NK-92 (cell line): ENCODE data around the gene LNPK.
"Not testable (repeated sequence)": the region's sequence is repeated elsewhere in the genome, so short reads cannot be mapped to it uniquely, and the experiment has no call there.

Experiments used
- DNase-seq: peaks from one replicate; lab custom pipeline; 2025; ENCODE audit not compliant: unreplicated experiment; lab: John Stamatoyannopoulos, UW

The LNPK gene

DNA sequence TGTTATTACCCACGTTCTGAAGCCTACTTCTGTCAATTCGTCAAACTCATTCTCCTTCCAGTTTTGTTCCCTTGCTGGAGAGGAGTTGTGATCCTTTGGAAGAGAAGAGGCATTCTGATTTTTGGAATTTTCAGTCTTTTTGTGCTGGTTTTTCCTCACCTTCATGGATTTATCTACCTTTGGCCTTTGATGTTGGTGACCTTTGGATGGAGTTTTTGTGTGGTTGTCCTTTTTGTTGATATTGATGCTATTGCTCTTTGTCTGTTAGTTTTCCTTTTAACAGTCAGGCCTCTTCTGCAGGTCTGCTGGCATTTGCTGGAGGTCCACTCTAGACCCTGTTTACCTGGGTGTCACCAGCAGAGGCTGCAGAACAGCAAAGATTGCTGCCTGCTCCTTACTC is 88.8 kb downstream of the LNPK start:
- not testable (repeated sequence) for DNase-seq

- no peak for DNase-seq
Observed at GRCh38 chr2:175904035-175904434, 98.0 kb downstream of the LNPK start.

GRCh38 chr2:175903384-175903936 is 98.6 kb downstream of the LNPK start:
- no peak for DNase-seq

DNA sequence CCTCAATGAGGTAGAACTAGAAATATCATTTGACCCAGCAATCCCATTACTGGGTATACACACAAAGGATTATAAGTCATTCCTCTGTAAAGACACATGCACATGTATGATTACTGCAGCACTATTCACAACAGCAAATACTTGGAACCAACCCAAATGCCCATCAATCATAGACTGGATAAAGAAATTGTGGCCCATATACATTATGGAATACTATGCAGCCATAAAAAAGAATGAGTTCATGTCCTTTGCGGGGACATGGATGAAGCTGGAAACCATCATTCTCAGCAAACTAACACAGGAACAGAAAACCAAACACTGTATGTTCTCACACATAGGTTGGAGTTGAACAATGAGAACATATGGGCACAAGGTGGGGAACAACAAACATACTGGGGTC is 106.1 kb downstream of the LNPK start:
- DNase-seq = not testable (repeated sequence)

GRCh38 chr2:175892046-175892445 is 110.0 kb downstream of the LNPK start:
- no peak for DNase-seq

DNA sequence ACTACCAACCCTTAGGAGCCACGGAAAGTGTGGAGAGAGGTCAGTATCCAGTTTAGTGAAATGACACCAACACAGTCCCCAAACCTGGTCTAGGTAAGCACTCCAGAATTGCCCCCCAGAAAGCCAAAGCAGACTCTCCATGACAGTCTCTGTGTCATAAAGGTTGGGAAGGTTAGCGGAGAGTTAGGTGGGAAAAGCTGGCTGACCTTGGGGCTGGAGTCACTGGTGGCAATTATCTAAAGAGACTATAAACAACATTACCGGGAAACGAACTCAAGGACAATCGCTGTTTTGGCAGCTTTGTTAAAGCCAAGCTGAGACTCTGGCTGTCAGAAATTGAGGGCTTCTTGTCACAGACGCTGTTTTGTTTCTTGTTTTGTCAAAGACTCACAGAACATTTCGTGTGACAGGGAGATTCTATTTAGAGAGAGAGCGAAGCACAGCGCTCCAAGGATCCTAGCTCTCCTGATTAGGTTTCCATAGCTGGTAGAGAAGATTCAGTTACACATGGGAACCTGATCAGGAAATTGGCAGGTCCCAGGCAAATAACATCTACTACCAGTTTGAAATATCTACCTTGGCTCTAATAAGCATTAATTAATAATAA is 111.3 kb downstream of the LNPK start:
- no peak for DNase-seq

GRCh38 chr2:175889701-175890302 is 112.3 kb downstream of the LNPK start:
- DNase-seq = no peak

DNA sequence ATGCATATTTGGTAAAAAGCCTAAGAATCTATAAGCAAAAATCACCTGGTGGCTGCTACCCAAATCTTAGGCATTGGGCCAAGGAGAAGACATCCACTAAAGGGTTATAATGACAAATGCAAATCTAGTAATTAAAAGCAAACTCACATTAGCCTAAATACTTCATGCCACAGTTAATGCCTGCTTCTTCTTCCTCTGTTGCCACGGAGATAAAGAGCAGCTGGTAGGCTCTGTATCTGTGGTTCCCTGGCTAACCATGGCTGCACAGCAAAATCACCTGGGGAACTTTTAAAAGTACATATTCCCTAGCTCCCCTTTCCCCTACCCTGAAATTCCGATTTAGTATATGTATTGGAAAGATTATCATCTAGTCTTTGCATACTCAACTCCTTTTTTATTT is 114.3 kb downstream of the LNPK start:
- no peak for DNase-seq

- DNase-seq = no peak
Observed at GRCh38 chr2:175884697-175885393, 117.2 kb downstream of the LNPK start.

DNA sequence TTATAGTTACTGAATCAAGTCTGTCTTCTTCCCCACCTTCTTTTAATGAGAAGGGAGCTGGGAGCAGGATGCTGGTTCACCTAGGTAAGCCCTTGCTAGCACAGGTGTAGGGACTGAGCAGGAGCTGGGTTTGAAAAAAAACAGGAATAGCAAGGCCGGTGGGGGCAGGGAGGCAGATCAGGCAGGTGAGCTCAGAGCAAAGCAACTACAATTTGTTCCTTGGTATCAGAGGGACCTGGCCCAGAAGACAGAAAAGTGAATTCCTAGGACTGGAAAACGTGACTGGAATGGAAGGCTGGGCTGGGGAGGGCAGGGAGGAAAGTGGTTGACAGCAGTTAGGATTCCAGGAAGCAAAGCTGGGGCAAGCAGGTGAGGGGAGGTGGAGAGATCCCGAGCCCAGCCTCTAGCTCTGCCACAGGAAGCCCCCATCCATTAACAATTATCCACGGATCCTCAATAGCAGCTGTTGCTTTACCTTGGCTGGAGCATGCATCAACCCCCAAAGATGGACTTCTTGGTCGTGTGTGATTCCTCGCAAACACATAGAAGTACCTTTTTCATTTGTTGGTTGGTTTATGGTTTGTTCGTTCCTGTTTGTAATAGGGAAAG is 118.4 kb downstream of the LNPK start:
- DNase-seq = no peak

GRCh38 chr2:175879679-175880078 is 122.4 kb downstream of the LNPK start:
- no peak for DNase-seq

DNA sequence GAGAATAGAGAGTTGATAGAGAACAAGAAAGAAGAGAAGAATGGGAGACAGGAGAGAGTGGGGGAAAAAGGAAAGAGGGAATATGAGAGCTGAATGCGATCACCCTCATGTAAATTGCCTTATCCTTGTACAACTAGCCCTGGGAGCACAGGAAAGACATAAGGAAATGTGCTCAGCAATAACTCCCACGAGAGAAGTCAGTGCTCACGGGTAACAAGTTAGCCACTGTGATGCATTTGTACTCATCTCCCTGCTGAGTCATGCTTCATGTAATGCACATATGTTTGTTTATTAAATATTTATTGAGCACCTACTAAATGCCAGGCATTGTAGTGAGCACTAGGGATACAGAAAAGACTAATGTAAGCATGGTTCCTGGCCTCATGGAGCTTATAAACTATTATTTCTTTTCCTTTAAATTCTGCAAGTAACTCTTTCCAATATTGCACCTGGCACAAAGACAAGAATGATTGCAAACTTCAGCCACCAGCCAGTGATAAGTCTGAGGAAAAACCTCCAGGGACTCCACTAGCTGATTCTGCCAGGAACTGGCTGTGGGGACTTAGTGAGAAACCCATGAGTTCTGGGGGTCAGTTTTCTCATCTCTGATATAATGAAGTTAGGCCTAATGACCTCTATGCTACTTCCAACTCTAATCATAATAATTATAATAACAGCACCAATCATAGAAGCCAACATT is 124.1 kb downstream of the LNPK start:
- no peak for DNase-seq

DNA sequence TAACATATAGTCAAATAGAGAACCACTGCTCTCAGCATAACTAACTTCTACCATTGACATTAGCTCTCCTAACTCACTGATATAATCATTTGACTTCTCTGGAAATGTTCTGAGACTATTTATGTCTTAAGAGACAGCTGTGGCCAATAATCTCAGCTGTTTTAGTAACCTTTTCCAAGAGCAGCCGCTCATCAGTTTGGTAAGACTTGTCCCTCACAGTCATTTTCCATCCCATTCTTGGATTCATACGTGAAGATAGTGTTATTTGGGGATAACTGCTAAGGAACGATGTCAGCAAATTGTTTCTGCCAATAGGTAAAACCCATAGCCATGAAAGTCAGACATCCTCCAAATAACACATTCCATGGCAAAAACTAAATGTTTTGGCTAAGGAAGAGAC is 127.8 kb downstream of the LNPK start:
- DNase-seq = no peak
